ENCODE results near the gene PRSS27.
"Not testable (repeated sequence)": the region's sequence is repeated elsewhere in the genome, so short reads cannot be mapped to it uniquely, and the experiment has no call there.

- TF ChIP-seq EP300, CTCF, POLR2A (IDR thresholded peaks at IDR 0.05): not testable (repeated sequence)
Observed at GRCh38 chr16:2678206-2678965, 41.6 kb downstream of the PRSS27 start.
